GM13976 (cell line): ENCODE results near the gene TLN1.

Experiments
- DNase-seq: peaks from one replicate; pipeline ENCODE4 v3.0.0; 2012; ENCODE audit warnings: low spot score
- in situ Hi-C: fragments of 300-500 bp; cut with MboI; formaldehyde crosslinking; loops from one replicate; pipeline ENCODE4 v1.12.0; 2022; ENCODE audit warnings: low sequenced_read_pairs, mixed read lengths, inconsistent platforms; ENCODE audit not compliant: unreplicated experiment
- TF ChIP-seq, protein P1 (sequence below): IDR thresholded peaks from 2 replicates; pipeline ENCODE4 v1.5.1; 2012; ENCODE audit warnings: borderline replicate concordance, mild to moderate bottlenecking; ENCODE audit not compliant: insufficient read depth; ENCODE audit errors: extremely low read depth, missing control alignments, control extremely low read depth

Gene TLN1

DNA sequence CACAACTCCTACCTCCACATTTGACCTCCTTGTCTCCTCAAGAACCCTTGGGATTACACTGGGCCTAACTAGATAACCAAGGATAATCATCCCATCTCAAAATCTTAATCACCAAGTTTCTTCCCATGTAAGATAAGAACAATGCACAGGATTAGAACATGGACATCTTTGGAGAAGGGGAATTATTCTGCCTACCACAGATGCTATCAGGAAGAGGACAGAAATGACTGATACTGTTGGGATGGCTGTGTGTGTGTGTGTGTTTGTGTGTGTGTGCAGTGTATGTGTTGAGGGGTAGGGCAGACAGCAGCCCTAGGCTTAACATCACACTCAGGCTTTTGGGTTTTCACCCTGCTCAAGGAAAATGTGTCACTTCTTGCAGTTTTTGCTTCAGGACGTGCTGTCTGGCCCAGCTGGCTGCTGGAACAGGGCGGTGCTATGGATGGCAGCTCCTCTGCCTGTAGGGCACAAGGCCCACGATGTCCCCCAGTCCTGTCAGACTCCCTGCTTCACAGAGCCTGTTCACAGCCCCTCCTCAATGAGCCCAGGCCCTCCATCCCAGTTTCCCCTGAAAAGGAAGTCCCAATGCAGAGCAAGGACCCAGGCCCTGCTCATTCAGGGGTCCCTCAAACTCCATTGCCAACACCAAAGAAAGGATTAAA is 50.5 kb downstream of the TLN1 start:
- in situ Hi-C loops = no loop called here
- TF ChIP-seq, protein P1, sequence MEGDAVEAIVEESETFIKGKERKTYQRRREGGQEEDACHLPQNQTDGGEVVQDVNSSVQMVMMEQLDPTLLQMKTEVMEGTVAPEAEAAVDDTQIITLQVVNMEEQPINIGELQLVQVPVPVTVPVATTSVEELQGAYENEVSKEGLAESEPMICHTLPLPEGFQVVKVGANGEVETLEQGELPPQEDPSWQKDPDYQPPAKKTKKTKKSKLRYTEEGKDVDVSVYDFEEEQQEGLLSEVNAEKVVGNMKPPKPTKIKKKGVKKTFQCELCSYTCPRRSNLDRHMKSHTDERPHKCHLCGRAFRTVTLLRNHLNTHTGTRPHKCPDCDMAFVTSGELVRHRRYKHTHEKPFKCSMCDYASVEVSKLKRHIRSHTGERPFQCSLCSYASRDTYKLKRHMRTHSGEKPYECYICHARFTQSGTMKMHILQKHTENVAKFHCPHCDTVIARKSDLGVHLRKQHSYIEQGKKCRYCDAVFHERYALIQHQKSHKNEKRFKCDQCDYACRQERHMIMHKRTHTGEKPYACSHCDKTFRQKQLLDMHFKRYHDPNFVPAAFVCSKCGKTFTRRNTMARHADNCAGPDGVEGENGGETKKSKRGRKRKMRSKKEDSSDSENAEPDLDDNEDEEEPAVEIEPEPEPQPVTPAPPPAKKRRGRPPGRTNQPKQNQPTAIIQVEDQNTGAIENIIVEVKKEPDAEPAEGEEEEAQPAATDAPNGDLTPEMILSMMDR = no peak
- DNase-seq = no peak

GRCh38 chr9:35680331-35681105 is 51.5 kb downstream of the TLN1 start:
- in situ Hi-C loops = no loop called here
- TF ChIP-seq, protein P1 = no peak
- peak; percentile 54 for DNase-seq

DNA sequence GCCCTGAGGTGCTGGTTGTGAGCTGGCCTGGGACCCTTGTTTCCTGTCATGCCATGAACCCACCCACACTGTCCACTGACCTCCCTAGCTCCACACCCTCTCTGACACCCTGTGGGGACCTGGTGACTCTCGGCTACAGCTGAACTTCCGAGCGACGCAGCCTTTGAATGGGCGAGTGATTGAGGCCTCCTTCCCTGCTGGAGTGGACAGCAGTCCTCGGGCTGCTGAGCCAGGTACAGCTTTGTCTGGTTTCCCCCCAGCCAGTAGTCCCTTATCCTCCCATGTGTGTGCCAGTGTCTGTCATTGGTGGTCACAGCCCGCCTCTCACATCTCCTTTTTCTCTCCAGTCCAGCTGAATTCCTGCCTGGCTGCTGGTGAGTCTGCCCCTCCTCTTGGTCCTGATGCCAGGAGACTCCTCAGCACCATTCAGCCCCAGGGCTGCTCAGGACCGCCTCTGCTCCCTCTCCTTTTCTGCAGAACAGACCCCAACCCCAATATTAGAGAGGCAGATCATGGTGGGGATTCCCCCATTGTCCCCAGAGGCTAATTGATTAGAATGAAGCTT is 52.1 kb downstream of the TLN1 start:
- in situ Hi-C loops = no loop called here
- TF ChIP-seq, protein P1 = no peak
- DNase-seq = no peak

DNA sequence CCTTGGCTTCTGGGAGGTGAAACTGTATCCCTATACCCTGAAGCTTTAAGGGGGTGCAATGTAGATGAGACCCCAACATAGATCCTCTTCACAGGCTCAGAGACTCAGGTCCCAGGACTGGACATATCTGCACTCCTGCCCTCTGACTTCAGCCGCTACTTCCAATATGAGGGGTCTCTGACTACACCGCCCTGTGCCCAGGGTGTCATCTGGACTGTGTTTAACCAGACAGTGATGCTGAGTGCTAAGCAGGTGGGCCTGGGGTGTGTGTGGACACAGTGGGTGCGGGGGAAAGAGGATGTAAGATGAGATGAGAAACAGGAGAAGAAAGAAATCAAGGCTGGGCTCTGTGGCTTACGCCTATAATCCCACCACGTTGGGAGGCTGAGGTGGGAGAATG is 52.9 kb downstream of the TLN1 start:
- in situ Hi-C loops = no loop called here
- TF ChIP-seq, protein P1 = no peak
- no peak for DNase-seq

DNA sequence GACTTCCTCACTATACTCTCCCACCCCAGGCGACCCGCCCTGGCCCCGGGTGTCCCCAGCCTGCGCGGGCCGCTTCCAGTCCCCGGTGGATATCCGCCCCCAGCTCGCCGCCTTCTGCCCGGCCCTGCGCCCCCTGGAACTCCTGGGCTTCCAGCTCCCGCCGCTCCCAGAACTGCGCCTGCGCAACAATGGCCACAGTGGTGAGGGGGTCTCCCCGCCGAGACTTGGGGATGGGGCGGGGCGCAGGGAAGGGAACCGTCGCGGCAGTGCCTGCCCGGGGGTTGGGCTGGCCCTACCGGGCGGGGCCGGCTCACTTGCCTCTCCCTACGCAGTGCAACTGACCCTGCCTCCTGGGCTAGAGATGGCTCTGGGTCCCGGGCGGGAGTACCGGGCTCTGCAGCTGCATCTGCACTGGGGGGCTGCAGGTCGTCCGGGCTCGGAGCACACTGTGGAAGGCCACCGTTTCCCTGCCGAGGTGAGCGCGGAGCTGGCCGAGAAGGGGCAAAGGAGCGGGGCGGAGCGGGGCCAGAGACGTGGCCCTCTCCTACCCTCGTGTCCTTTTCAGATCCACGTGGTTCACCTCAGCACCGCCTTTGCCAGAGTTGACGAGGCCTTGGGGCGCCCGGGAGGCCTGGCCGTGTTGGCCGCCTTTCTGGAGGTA is 56.1 kb downstream of the TLN1 start:
- TF ChIP-seq, protein P1 = no peak
- in situ Hi-C loops = no loop called here
- DNase-seq = peak; percentile 79

- no peak for DNase-seq
- TF ChIP-seq, protein P1 = no peak
- in situ Hi-C loops = no loop called here
Observed at GRCh38 chr9:35675204-35675603, 56.8 kb downstream of the TLN1 start.
